DND-41 (cell line): ENCODE measurements around the gene MRRF.

Experiments
- ATAC-seq: fragments of 200-7000 bp; cut with Tn5 transposase; 3 replicates; pipeline ENCODE4 v1.9.1; 2021; ENCODE audit warnings: low read depth; ENCODE audit not compliant: insufficient read depth
- DNase-seq: peaks from one replicate; pipeline ENCODE4 v3.0.0-alpha.2; 2020
- H2AFZ ChIP-seq: 2 replicates; pipeline ENCODE4 v1.6.0; 2012; ENCODE audit warnings: low read depth, low read length
- H3K27ac ChIP-seq: 2 replicates; pipeline ENCODE4 v1.5.1; 2012; ENCODE audit warnings: low read length, inconsistent platforms
- H3K27me3 ChIP-seq: fragments of 200-600 bp; sonication (generic); 2 replicates; pipeline ENCODE4 v1.6.0; 2012; ENCODE audit warnings: low read length, mild to moderate bottlenecking, inconsistent platforms; ENCODE audit not compliant: insufficient read depth, poor library complexity
- H3K36me3 ChIP-seq: 2 replicates; pipeline ENCODE4 v1.5.1; 2012; ENCODE audit warnings: low read length, inconsistent platforms; ENCODE audit not compliant: insufficient read depth
- H3K4me1 ChIP-seq: 2 replicates; pipeline ENCODE4 v1.5.1; 2012; ENCODE audit warnings: mild to moderate bottlenecking, low read length; ENCODE audit not compliant: insufficient read depth
- H3K4me2 ChIP-seq: 2 replicates; pipeline ENCODE4 v1.6.0; 2012; ENCODE audit warnings: mild to moderate bottlenecking, moderate library complexity, low read length, inconsistent platforms; ENCODE audit not compliant: insufficient read depth
- H3K4me3 ChIP-seq, 2 experiments: fragments of 200-600 bp in 1 of 2; shearing (Covaris generic) in 1 of 2; 2 replicates each; pipeline ENCODE4 v1.5.1; 2012 to 2016; ENCODE audit warnings: inconsistent platforms in 2 of 2, low read length in 2 of 2, mild to moderate bottlenecking in 2 of 2, low read depth in 1 of 2, moderate library complexity in 1 of 2
- H3K79me2 ChIP-seq: 2 replicates; pipeline ENCODE4 v1.6.0; 2012; ENCODE audit warnings: low read length, inconsistent platforms; ENCODE audit not compliant: insufficient read depth
- H3K9ac ChIP-seq: 2 replicates; pipeline ENCODE4 v1.6.0; 2012; ENCODE audit warnings: low read depth, mild to moderate bottlenecking, inconsistent platforms, low read length, moderate library complexity
- H3K9me3 ChIP-seq: 2 replicates; pipeline ENCODE4 v1.5.1; 2012; ENCODE audit warnings: low read length, moderate library complexity, mild to moderate bottlenecking, inconsistent platforms; ENCODE audit not compliant: insufficient read depth, severe bottlenecking
- H4K20me1 ChIP-seq: 2 replicates; pipeline ENCODE4 v1.6.0; 2012; ENCODE audit warnings: low read length; ENCODE audit not compliant: insufficient read depth
- EZH2 ChIP-seq: IDR thresholded peaks from 3 replicates; pipeline ENCODE4 v1.6.1; 2012; ENCODE audit warnings: borderline replicate concordance, low read depth, mild to moderate bottlenecking, moderate library complexity, low read length, inconsistent platforms; ENCODE audit not compliant: severe bottlenecking
- TF ChIP-seq, protein P1 (sequence below): IDR thresholded peaks from 2 replicates; pipeline ENCODE4 v1.5.1; 2012; ENCODE audit warnings: borderline replicate concordance, low read length, moderate library complexity, mild to moderate bottlenecking; ENCODE audit not compliant: poor library complexity, severe bottlenecking; ENCODE audit errors: extremely low read depth

Gene MRRF

DNA sequence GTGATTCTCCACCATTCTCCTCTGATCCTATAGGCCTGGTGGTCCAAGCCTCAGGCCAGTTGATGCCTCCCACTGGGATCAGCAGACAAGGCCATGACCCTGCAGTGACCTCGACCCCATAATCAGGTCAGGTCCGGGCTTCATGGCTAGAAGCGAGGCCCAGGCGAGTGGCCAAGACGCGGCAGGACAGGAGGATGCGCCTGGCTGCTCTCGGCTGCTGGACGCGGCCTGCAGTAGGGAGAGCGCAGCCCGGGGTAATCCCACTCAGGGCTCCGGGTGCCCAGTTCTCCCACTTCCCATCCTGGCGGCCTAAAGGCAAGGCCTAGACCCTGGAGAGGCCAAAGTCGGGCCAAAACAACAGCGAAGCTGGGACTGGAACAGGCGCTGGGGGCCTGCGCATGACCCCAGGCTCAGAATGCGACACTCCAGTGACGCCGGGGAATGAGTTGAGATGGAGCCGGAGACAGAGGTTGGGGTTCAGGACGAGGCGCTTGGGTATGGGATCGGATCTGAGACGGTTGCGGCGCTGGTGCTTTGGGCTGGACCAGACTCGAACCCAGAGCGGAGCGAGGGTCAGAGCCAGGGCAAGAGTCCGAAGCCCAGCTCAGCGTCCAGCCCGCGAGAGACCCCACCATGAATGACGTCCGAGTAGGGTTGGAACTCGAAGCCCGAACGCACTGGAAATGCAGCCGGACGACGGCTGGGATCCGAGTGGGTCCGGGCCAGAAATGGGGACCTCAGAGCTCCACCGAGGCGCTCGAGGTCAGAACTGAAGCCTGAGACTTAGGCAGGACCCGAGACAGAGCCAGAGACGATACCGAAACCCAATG is 39.2 kb upstream of the MRRF start:
- H3K4me3 ChIP-seq, result no peak overlapping the region
- H3K4me2 ChIP-seq, result no peak overlapping the region
- no peaks in the 10 kb centered on the region for H3K9me3 ChIP-seq
- no peak for DNase-seq
- no peak overlapping the region for H2AFZ ChIP-seq
- H3K79me2 ChIP-seq, result no peaks in the 10 kb centered on the region
- H3K27ac ChIP-seq, result no peak overlapping the region
- H3K27me3 ChIP-seq, result peaks cover 8% of the 10 kb centered on the region
- TF ChIP-seq, protein P1, sequence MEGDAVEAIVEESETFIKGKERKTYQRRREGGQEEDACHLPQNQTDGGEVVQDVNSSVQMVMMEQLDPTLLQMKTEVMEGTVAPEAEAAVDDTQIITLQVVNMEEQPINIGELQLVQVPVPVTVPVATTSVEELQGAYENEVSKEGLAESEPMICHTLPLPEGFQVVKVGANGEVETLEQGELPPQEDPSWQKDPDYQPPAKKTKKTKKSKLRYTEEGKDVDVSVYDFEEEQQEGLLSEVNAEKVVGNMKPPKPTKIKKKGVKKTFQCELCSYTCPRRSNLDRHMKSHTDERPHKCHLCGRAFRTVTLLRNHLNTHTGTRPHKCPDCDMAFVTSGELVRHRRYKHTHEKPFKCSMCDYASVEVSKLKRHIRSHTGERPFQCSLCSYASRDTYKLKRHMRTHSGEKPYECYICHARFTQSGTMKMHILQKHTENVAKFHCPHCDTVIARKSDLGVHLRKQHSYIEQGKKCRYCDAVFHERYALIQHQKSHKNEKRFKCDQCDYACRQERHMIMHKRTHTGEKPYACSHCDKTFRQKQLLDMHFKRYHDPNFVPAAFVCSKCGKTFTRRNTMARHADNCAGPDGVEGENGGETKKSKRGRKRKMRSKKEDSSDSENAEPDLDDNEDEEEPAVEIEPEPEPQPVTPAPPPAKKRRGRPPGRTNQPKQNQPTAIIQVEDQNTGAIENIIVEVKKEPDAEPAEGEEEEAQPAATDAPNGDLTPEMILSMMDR, result no peak
- no peak for TF ChIP-seq EZH2
- ATAC-seq, result no peak
- no peaks in the 10 kb centered on the region for H3K4me1 ChIP-seq
- H3K36me3 ChIP-seq, result no peaks in the 10 kb centered on the region
- no peaks in the 10 kb centered on the region for H4K20me1 ChIP-seq
- no peak overlapping the region for H3K9ac ChIP-seq

DNA sequence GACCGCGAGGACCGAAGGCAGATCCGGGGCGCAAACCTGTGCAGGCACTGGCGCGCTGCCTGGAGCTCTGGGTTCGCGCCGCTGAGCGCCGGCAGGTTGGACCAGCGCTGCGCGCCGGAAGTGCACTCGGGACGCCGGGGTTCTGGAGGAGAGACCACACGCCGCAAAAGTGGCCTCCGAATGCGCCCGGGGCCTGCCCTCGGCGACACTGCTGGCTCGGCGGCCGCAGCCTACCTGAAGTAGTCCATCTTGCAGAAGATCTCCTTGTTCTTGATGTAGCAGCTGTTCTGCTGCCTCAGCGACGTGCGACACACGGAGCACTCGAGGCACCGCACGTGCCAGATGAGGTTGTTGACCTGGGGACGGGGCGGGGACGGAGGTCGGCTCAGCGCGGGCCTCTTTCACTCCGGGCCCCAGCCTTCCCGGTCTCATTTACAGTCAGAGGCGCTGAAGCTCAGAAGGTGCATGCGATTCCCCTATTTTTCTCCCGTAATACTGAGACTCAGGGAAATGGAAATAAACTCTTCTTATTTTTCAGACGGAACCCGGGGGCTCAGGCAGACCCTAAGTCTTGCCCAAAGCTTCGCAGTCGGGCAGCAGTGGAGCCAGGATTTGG is 38.4 kb upstream of the MRRF start:
- H3K4me3 ChIP-seq, result no peak overlapping the region
- H3K27me3 ChIP-seq, result peaks cover 8% of the 10 kb centered on the region
- H3K9ac ChIP-seq, result no peak overlapping the region
- H3K79me2 ChIP-seq, result no peaks in the 10 kb centered on the region
- no peaks in the 10 kb centered on the region for H3K36me3 ChIP-seq
- no peaks in the 10 kb centered on the region for H3K9me3 ChIP-seq
- no peak overlapping the region for H2AFZ ChIP-seq
- H3K4me1 ChIP-seq, result no peaks in the 10 kb centered on the region
- DNase-seq, result no peak
- no peak for ATAC-seq
- H3K4me2 ChIP-seq, result no peak overlapping the region
- H4K20me1 ChIP-seq, result no peaks in the 10 kb centered on the region
- no peak overlapping the region for H3K27ac ChIP-seq
- TF ChIP-seq, protein P1, result no peak
- TF ChIP-seq EZH2, result no peak

DNA sequence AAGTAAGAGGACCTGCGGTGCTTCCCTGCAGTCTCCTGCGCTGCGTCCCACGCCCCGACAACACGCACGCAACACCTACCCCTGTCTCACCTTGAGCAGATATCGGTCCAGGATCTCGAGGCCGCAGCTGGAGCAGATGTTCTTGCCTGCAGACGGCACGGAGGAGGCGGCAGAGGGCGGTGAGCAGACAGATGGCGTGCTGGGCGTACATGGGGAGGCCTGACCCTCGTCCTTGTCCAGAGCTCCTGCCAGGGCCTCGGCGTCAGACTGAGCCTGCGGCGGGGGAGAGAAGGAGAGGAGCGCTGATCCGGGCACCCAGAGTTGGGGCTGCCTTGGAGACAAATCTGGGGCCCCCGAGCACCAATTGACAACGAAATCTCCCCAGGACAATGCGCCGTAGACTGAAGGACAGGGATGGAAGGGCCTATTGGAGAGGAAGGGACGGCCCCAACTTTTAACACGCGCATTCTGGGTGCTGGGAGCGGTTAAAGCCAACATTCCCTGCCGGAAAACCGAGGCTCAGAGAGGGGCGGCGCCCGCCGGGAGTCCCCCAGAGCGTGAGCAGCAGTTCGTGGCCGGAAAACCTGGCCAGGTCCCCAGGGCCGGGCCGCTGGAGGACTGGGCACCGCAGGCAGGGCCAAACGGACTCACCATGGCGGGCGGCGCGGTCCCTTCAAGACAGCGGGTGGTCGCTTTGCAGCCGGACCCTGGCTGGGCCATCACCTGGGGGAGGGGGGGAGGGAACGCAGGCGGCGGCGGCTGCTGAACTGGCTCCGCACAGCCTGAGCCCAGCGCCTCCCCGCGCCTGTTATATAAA is 37.7 kb upstream of the MRRF start:
- no peak overlapping the region for H3K9ac ChIP-seq
- no peak overlapping the region for H2AFZ ChIP-seq
- DNase-seq (no peak), ATAC-seq (no peak)
- peaks cover 8% of the 10 kb centered on the region for H3K27me3 ChIP-seq
- no peak for TF ChIP-seq EZH2
- TF ChIP-seq, protein P1, result no peak
- no peaks in the 10 kb centered on the region for H3K4me1 ChIP-seq
- H3K4me3 ChIP-seq, result no peak overlapping the region
- H3K9me3 ChIP-seq, result no peaks in the 10 kb centered on the region
- H3K4me2 ChIP-seq, result no peak overlapping the region
- H3K36me3 ChIP-seq, result no peaks in the 10 kb centered on the region
- no peaks in the 10 kb centered on the region for H3K79me2 ChIP-seq
- no peaks in the 10 kb centered on the region for H4K20me1 ChIP-seq
- no peak overlapping the region for H3K27ac ChIP-seq
